CD4-positive, alpha-beta T cell treated with Interleukin-4 for 1 hour (primary cell): Measurements from ENCODE around the gene ZFP36L2.
"Not testable (repeated sequence)": the region's sequence is repeated elsewhere in the genome, so short reads cannot be mapped to it uniquely, and the experiment has no call there.

Experiments
- DNase-seq, 2 donors: peaks; one replicate each; pipeline ENCODE4 v3.0.0-alpha.2; 2020 to 2022

The ZFP36L2 gene

DNA sequence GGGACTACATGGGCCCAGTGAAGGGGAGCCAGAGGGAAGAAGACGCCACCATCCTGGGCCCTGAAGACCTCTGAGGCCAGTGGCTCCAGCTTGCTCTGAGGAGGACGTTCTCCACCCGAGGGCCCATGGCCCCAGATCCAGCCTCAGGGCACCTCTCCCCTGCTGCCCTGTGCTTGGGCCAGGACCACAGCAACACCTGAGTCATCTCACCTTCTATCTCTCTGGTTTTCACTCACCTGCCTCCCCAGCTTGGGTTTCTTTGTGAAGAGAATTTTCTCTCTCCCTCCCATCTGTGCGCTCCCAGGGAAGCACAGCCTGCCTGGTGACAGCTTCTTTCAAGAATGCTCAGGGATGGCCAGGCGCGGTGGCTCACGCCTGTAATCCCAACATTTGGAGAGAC is 19.8 kb downstream of the ZFP36L2 start:
- no peak for DNase-seq

DNA sequence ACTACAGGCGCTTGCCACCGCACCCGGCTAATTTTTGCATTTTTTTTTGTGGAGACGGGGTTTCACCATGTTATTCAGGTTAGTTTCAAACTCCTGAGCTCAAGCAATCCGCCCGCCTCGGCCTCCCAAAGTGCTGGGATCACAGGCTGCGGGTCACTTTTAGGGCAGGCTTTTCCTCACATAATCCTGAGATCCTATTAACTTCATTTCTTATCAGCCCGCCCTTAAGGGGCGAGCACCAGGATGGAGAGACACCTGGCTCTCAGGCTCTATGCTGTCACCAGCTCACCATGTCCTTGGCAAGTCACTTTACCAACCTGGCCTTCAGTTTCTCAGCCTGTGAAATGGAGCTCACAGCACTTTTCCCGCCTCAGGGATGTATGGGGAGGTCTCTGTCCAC is 23.0 kb downstream of the ZFP36L2 start:
- DNase-seq, result no peak

DNA sequence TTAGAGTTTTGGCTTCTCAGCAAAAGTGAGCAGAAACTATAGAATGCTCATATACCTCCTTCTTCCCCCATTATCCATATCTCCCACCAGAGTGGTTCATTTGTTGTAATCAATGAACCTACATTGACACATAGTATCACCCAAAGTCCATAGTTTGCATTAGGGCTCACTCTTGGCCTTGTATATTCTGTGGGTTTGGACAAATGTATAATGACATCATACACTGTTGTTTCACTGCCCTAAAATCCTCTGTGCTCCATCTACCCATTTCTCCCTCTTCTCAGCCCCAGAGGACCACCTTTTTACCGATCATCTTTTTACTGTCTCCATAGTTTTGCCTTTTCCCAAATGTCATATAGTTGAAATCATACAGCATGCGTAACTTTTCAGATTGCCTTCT is 24.1 kb downstream of the ZFP36L2 start:
- DNase-seq, result no peak

DNA sequence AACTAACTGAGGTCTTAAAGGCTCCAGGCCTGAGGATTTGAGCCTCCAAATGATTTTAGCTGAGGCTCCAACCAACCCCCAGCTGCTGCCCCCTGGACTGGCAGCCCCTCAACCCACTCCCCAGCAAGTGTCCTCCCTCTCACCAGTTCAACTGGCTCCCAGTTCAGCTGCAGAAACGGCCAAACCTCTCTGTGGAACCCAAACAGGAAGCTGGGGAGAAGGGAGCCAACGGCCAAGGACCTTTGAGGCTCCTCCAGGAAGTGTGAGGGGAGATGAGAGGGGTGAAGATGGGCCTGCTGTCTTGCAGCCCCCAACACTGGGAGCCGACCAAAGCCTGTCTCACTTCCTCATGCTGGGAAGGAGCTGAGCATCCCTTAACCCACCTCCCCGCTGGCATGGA is 24.9 kb downstream of the ZFP36L2 start:
- no peak for DNase-seq

DNA sequence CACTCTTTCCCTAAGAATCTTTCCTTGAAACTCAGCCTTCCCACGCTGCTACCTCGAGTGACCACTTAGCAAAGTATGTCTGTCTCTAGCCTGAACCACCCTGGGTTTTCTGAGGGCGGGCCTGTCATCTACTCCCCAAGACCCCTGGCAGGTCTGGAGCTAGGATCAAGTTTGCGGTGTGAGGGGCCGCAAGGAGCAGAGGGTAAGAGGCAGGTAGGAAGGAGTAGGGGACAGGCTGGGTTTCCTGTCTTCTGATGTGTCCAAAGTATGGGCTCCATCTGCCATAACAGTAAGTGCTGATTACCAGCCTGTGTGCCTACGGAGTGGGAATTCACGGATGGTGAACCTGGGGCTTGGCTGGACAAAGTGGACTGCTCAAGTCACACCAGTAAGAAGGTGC is 25.4 kb downstream of the ZFP36L2 start:
- no peak for DNase-seq

DNA sequence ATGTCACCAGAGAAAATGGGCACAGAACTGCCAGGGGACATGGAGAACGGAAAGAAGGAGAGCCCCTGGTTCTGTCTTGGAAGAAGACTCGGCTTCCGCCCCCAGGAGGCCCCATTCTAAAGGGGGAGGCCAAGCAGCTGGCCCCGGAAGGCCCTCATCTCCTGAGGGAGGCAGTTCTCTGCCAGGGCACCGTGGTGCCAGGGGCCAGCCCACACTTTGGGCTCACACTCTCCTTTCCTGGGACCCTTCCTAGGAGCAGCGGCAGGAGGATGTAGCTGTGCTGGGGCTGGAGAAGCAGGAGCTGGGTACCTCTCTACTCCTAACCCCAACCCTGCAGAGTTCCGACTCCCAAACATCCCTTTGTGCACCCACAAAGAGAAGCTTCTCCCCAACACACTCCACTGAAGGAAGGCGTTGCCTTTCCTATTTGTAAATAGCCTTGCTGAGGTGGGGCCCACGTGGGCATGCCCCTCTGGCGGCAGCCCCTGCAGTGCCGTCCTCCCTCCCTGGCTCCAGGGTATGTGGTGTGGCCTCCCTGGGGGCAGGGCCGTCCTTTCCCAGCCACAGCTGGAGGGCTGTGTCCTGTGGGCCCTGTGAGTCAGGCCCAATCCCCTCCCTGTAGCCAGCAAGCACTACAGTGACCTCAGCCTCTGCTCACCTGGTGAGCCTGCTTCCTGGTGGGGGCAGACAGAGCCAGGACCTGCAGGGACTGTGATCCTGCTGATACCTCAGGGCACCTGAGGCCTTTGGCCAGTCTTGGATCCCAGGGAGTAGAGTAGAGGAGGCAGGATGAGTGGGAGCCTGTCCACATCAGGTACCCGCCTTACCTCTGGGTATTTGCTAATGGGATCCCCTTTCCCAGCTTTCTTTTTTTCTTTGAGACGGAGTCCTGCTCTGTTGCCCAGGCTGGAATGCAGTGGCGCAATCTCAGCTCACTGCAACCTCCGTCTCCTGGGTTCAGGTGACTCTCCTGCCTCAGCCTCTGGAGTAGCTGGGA is 26.6 kb downstream of the ZFP36L2 start:
- DNase-seq, result no peak

DNA sequence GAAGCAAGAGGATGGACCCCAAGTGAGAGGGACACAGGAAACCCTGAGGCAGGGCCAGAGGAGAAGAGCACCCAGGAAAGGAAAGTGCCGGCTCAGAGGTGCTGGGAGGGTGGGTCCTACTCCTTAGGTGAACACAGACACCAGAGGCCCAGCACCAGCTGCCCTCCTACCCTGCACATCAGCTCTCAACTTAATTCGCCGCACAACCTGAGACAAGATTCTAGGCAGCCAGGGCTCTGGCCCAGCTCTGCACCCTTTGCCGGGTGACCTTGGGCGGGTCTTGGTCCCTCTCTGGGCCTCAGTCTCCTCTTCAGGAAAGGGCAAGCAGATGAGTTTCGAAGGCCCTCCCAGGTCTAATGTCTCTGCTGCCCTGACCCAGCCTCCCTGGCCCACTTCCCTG is 28.1 kb downstream of the ZFP36L2 start:
- no peak for DNase-seq

DNA sequence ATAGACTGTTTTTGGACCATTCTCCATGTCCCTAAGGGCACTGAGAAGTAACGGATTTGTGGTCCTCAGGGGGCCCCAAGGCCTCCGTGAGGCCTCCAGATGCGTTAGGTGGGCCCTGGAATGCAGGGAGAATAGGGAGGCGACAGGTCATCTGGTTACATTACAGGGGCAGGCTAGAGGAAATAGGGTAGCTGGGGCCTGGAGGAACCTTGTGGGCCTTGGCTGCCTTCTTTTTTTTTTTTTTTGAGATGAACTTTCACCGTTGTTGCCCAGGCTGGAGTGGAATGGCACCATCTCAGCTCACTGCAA is 28.9 kb downstream of the ZFP36L2 start:
- DNase-seq, result no peak

DNA sequence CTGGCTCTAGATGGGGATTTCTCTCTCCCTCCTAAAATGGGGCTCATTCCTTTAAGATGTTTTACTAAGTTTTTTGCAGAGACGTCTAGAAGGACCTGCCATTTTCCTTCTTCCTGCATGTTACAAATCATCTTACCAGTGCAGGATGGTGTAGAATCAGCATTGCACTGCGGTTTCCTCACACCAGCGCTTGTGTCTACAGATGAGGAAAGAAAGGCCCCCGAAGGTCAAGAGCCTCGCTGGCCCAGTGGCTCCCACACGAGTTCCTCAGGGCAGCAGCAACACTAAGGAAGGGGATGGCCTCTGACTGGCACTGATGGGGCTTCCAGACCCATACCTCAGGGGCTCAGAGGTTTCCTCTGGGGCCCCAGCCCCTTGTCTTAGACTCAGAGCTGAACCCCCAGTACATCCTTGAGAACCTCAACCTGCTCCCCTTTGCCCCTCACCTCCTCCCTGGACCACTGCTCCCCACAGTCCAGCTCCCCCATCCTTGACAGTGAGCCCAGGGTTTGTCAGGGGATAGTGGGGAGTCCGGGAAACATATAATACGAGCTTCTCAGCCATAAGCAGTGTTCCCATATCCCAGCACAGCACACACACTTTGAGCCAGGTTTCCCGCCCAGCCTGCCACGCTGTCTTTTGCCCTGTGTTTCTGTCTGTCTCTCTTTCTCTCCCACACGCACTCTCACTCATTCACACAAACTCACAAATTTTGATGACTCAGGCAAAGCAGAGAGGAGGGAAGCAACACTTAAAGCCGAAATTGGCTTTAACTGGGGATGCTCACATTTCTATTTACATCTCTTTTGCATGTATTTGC is 29.4 kb downstream of the ZFP36L2 start:
- no peak for DNase-seq

DNA sequence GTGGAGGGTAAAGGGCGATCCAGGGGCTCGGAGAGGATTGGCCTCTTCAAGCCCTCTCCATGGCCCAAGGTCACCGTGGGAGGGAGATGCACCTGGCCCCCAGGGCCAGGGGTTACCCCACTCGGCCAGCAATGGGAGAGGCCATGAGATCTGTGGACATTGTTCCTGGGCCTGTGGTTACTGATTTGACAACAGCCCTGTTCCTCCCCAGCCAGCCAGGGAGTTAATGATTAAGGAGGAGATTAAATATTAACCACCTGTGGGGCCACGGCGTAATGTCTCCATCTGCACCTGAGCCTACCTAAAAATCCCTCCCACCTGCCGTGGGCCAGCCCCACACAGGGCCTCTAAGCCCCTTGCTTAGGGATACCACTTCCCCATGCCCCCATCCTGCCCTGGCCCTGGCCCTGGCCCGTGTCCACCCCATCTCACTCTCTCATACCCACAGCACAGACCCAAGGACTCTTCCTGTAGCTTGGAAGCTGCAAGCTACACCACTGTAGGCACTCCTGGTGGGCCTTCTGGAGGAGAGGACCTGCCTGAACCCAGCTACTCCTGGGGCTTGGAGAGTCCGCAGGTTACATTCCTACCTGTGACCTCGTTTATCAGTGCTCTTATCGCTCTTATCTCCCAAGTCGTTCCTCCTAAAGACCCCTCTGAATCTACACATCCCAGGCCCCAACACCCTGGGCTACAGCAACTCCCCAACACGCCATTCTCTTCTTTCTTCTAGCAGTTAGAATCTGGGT is 32.1 kb downstream of the ZFP36L2 start:
- no peak for DNase-seq

DNA sequence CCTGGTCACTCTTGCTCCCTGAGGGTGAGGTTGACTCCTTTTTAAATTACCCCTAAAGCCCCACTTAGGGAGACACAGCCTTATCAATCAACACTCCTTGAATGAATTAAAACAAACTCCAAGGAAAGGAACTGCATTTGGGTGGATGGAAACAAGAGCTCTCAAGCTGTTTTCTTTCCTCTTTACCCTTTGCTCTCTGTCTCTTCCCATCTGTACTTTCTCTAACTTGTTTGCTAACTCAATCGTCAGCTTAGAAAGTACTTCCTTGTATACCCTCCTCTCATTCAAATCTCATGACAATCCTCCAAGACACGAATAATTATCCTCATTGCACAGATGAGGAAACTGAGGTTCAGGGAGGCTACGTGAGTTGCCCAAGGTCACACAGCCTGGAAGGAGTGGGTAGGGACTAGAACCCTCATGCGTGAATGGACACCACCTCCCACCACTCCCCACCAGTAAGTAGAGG is 32.7 kb downstream of the ZFP36L2 start:
- no peak for DNase-seq

DNA sequence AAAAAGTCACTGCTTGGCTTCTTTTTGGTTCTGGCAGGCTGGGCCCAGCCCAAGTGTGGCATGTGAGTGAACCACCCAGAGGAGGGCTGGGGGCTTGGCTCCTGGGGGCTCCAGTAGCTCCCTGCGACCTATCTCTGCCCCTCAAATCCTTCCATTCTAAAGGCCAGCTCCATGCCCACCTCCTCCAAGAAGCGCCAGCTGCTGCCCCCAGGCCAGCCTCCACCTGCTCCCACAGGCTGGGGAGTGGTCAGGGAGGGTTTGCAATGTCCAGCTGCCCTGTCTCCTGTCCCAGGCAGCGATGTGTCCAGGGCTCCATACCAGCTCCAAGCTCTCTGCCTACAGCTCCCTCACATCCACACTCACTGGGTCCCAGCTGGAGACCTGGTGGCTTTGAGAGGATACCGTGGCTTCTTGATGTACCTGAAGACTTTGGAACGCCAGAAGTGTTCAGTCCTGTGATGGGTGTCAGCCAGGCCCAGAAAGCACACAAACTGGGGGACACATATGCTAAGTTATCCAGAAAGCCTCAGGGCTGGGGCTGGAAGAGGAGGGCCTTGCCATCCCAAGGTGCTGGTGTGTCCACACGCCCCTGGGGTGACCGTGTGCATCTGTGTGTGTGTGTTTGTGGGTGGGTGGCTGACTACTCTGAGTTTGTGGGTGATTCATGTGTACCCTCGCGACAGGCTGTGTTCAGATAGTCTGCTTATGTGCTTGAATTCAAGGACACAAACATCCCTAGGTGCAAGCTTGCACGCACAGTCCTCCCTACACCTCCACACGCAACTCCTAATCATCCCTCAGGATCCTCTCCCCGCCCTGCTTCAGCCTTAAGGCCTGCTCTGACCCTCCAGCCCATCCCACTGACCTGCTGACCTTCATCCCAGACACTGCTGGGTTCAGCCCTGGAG is 33.4 kb downstream of the ZFP36L2 start:
- DNase-seq, result no peak

DNA sequence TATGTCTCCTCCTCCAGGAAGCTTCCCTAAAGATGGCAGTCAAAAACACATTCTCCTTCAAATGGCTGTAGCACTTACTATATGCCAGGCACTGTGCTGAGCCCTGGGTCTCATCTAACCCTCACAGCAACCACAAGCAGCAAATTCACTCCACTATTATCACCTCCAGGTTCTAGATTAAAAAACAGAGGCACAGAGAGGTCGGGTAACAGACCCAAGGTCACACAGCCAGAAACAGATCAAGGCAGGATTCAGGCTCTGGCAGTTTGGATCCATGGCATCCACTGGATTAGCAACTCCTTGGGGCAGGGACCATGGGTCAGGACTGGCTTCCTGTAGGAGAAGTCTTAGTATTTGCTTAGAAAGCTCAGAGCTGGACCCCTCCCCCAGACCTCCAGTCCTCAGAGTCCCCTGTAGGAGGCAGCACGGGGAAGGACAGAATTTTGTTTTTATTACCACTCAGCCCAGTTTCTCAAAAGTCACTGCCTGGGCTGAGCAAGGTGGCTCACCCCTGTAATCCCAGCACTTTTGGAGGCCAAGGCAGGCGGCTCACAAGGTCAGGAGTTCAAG is 34.4 kb downstream of the ZFP36L2 start:
- DNase-seq, result peak; percentile 19 to 49

DNA sequence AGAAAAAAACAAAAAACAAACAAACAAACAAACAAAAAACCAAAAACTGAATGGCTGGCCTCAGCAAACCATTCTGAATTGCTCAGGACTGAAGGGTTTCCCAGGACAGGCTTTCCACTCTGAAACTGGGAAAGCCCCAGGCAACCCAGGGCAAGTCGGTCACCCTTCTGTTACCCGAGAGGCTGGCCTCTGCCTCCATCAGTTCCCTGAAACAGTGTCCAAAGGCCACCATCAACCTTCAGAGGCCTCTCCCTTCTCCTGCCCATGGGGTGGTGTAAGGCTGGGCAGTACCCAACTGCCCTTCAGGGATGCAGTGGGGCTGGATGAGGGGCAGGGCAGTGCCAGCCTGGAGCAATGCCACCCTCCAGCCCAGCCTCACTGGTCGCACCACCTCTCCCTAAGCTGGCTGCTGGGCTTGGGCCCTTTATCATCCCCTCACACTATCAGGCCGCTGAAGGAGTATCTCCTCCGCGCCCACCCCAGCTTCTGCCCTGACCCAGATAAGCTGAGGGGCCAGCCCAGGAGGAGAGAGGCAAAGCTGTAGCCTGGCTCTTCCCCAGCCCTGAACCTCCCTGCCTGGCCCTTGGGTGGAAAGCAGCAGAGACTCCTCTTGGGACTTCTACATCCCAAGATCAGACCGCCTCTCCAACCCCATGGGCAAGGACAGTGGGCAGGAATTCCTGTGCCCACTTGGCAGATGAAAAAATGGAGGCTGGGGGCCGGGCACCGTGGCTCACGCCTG is 35.9 kb downstream of the ZFP36L2 start:
- DNase-seq, result no peak

DNA sequence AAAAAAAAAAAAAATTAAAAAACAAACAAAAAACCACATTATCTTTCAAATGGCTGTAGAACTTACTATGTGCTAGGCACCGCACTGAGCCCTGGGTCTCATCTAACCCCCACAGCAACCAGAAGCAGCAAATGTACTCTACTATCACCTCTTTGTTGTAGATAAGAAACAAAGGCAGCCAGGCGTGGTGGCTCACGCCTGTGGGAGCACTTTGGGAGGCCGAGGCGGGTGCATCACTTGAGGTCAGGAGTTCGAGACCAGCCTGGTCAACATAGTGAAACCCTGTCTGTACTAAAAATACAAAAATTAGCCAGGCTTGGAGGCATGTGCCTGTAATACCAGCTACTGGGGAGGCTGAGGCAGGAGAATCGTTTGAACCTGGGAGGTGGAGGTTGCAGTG is 36.5 kb downstream of the ZFP36L2 start:
- not testable (repeated sequence) for DNase-seq

DNA sequence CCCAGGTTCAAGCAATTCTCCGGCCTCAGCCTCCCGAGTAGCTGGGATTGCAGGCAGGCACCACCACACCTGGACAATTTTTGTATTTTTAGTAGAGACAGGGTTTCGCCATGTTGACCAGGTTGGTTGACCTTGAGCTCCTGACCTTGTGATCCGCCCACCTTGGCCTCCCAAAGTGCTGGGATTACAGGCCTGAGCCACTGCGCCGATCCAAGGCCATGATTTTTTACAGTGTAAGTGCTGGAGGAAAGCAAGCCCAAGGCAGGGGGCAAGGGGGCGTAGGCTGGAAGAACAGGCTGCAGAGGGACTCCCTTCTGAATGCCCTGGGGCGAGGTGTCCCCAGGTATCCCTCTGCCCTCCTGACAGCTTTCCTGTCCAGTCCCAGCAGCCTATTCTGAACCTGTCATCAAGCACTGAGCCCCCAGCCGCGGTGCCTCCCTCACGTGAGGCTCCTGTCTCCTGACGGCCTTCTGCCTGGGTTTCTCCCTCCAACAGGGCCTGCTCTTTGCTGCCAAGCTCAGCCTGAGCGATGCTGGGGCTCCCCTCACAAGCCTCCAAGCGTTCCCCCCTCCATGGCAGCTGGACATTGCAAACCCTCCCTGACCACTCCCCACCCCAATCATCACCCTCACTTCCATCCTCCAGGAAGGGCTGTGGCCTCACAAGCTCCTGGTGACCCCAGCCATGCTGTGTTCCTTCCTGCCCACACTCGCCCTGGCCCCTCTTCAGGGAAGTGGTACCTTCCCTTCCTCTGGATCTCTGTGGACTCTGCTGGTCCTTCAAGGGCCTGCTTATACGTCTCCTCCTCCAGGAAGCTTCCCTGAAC is 37.6 kb downstream of the ZFP36L2 start:
- DNase-seq, result no peak

DNA sequence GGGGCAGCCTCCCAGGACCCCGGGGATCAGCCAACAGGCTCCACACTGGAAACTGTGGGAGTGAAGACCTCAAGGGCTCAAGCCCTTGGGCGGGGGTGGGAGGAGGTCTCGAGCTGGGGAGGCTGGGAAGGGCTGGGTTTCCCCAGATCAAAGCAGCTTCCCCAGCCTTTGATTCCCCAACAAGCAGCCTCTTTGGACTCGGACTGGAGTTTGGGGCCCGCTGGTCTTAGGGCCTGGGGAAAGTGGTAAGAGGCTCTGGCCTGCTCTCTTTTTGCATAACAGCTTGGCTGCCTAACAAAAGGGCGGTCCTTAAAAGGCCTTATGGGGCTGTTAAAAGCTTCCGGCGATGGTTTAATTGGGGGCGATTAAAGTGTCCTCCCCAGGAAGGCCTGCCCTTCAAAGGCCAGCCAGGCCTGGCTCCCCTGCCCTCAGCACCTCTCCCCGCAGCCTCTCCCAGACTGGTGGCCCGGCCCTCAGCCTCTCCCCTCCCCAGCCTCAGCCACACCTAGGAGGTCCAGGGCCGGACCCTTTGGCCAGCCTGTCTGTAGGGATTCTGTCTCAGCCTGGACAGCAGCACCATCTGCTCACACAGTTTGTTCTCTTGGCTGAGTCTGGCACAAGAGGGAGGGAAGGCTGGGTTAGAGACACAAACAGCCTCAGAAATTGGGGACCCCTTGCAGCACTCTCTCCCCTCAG is 39.6 kb downstream of the ZFP36L2 start:
- no peak for DNase-seq

DNA sequence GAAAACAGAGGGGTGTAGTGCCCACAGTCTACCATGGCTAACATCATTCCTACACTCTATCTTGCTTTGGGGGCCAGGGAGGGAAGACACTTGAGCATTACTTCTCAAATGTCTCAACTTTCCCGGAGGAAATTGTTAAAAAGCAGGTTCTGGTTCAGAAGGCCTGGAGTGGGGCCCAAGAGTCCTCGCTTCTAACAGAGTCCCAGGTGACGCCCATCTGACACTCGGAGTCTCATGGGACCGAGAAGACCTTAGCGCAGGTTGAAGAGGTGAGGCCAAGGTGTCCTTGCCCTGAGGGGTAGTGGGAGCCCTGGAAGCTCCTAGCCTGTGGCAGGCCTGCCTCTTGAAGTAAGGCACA is 40.1 kb downstream of the ZFP36L2 start:
- DNase-seq, result no peak

DNA sequence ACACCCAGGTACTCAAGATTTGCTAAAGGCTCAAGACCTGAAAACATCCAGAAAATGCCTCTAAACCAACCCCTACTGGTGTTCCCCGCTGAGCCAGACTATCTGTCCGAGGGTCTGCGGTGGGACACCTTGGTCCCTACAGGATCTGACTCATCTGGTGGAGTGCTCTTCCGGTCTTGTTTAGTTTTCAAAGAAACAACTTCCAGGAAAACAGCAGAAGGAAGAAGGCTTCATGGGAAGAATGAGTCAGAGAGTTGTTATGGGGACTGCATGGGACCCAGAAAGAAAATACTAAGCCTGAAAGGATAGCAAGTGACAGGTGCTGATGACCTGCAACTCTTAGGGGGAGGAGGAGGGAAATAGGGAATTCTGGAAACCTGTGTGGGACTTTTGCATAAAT is 41.3 kb downstream of the ZFP36L2 start:
- no peak for DNase-seq
